Endothelial cell (in vitro differentiated cells): Measurements from ENCODE around the gene CELSR3. TPM values are rescaled to one million over a fixed set of nuclear protein-coding genes. Genes with fewer than 3 reads are reported as not detected.
A peak's percentile ranks its signal among the peaks of the same experiment; 100 is the strongest.

ENCODE experiments used
- DNase-seq: peaks from one replicate; pipeline ENCODE4 v3.0.0; 2021; ENCODE audit warnings: low spot score
- H3K27ac Mint-ChIP-seq: one replicate; pipeline ENCODE4 v1.8.0; 2021; ENCODE audit warnings: mixed read lengths, inconsistent platforms; ENCODE audit not compliant: unreplicated experiment
- H3K27me3 Mint-ChIP-seq: one replicate; pipeline ENCODE4 v1.8.0; 2021; ENCODE audit warnings: mild to moderate bottlenecking, moderate library complexity, mixed read lengths, inconsistent platforms; ENCODE audit not compliant: unreplicated experiment
- H3K36me3 Mint-ChIP-seq: one replicate; pipeline ENCODE4 v1.8.0; 2021; ENCODE audit warnings: mild to moderate bottlenecking, low read depth, mixed read lengths, inconsistent platforms; ENCODE audit not compliant: unreplicated experiment
- H3K4me1 Mint-ChIP-seq: one replicate; pipeline ENCODE4 v1.8.0; 2021; ENCODE audit warnings: mild to moderate bottlenecking, mixed read lengths, inconsistent platforms; ENCODE audit not compliant: unreplicated experiment
- H3K4me3 Mint-ChIP-seq: one replicate; pipeline ENCODE4 v1.8.0; 2021; ENCODE audit warnings: mild to moderate bottlenecking, mixed read lengths, inconsistent platforms; ENCODE audit not compliant: unreplicated experiment
- H3K9me3 Mint-ChIP-seq: one replicate; pipeline ENCODE4 v1.8.0; 2021; ENCODE audit warnings: mixed read lengths, inconsistent platforms; ENCODE audit not compliant: unreplicated experiment
- total RNA-seq: library from RNA; stranded (reverse); fragmentation: NEBNext Ultra II Directional; extraction: Animal tissue kit (Norgen Biotek cat#: 25700); gene quantifications from one replicate; pipeline ENCODE4 v1.2.1, GENCODE V29; 2021; ENCODE audit not compliant: unreplicated experiment
- TF ChIP-seq, protein P1 (sequence below): fragments of 200-600 bp; sonication (generic); IDR thresholded peaks from one replicate; pipeline ENCODE4 v1.5.0; 2021; ENCODE audit warnings: antibody characterized with exemption; ENCODE audit not compliant: unreplicated experiment

CELSR3 gene
- total RNA-seq, 1 donor from 2014 or later: 7.6 TPM

DNA sequence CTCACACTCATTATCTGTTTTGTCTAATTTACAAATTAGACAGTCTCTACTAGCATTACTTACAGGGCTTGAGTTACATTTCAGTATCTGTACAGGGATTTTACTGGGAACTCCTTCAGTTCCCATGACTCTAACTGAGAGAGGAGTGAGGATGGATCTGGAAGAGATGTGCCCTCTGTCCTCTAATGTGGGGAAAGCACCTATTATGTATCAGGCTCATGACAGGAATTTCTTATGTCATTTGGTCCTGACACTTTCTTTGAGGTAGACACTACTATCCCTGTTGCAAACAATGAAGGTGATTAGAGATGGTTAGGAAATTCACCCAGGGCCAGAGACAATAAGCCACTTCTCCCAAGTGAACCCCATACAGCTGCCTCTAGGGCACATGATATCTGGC lies 33.9 kb upstream of the CELSR3 start:
- H3K36me3 Mint-ChIP-seq: peaks cover 31% of the 10 kb centered on the region
- TF ChIP-seq, protein P1, sequence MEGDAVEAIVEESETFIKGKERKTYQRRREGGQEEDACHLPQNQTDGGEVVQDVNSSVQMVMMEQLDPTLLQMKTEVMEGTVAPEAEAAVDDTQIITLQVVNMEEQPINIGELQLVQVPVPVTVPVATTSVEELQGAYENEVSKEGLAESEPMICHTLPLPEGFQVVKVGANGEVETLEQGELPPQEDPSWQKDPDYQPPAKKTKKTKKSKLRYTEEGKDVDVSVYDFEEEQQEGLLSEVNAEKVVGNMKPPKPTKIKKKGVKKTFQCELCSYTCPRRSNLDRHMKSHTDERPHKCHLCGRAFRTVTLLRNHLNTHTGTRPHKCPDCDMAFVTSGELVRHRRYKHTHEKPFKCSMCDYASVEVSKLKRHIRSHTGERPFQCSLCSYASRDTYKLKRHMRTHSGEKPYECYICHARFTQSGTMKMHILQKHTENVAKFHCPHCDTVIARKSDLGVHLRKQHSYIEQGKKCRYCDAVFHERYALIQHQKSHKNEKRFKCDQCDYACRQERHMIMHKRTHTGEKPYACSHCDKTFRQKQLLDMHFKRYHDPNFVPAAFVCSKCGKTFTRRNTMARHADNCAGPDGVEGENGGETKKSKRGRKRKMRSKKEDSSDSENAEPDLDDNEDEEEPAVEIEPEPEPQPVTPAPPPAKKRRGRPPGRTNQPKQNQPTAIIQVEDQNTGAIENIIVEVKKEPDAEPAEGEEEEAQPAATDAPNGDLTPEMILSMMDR: no peak
- H3K4me3 Mint-ChIP-seq: no peak overlapping the region
- H3K27ac Mint-ChIP-seq: peak overlapping the region; percentile 18
- H3K4me1 Mint-ChIP-seq: peaks cover 6% of the 10 kb centered on the region
- no peak for DNase-seq
- H3K9me3 Mint-ChIP-seq: no peaks in the 10 kb centered on the region
- no peaks in the 10 kb centered on the region for H3K27me3 Mint-ChIP-seq

DNA sequence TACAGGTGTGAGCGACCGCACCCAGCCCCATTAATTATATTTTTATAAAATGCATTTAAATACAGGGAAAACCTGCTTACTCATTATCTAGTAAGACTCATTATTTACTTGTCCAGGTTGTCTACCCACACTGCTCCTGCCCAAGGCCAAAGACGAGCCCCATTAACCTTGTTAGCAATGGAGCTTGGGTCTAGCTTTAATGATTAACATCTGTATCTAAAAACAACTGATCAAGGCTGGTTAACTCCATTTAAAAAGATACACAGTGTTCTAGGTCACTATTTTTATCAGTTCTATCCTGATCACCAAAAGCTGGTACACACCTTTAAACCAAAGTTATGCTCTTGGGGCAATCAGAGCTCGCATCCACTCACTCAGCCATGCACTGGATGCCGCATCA lies 33.5 kb upstream of the CELSR3 start:
- TF ChIP-seq, protein P1: no peak
- H3K27ac Mint-ChIP-seq: peak overlapping the region; percentile 18

DNA sequence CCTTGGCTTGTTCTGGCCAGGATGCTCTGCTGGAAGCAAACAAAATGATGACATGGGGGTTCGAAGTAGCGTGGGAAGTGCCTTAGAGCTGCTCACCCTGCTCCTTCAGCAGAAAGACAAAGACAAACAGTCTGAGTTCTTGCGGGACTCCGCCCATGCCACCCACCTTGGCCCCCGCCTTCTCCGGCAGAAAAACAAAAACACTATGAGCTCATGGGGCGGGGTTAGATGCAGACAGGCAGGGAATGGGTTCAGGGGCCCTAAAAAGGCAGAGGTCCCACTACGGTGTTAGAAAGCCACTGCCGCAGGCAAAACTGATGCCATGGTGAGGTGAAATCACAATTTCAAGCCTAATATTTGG lies 32.7 kb upstream of the CELSR3 start:
- Mint-ChIP-seq H3K9me3 (no peaks in the 10 kb centered on the region), H3K4me1 (peaks cover 6% of the 10 kb centered on the region), H3K27ac (peak overlapping the region; percentile 48), H3K27me3 (no peaks in the 10 kb centered on the region), H3K36me3 (peaks cover 38% of the 10 kb centered on the region), H3K4me3 (peak overlapping the region; percentile 53)
- no peak for DNase-seq
- TF ChIP-seq, protein P1: no peak

More for the DNA sequence above, 33.5 kb upstream of the CELSR3 start:
- H3K4me1 Mint-ChIP-seq: peaks cover 6% of the 10 kb centered on the region
- no peaks in the 10 kb centered on the region for H3K9me3 Mint-ChIP-seq
- no peaks in the 10 kb centered on the region for H3K27me3 Mint-ChIP-seq
- no peak for DNase-seq
- no peak overlapping the region for H3K4me3 Mint-ChIP-seq
- H3K36me3 Mint-ChIP-seq: peaks cover 34% of the 10 kb centered on the region

DNA sequence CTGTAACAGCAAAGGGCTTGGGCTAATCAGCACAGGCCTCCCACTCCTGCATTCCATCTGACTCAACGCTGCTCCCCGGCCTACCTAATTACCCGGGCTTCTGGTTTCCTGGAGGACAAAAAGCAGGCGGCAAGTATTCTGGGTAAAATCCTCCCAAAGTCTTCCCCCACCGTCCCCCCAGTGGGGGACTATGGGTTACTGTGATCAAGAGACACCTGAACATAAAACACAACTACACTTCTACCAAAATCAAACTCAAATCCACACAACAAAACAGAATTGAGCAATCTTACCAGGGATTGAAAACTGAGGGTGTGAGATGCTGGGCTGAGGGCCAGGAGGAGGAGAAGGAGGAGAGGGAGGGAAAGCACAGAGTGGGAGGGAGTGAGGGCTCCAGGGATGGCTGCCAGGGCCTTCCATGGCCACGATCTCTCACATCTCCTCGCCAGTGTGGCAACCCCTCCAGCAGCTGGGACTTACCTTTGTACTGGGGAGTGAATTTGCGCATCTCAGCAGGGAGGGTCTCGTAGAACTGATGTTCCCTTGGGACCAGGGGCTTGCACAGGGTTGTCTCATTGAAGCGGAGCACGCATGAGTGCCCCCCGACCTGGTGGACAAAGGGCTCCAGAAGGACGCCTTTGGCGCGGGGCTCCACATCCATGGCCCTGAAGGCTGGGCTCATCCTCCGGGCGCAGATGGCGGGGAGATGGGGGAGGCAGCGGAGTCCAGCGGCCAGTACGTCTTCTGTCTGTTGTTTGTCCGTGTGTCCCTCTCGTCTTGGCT lies 32.1 kb upstream of the CELSR3 start:
- Mint-ChIP-seq H3K4me3 (no peak overlapping the region), H3K4me1 (peaks cover 3% of the 10 kb centered on the region), H3K9me3 (no peaks in the 10 kb centered on the region), H3K36me3 (peaks cover 42% of the 10 kb centered on the region), H3K27ac (no peak overlapping the region), H3K27me3 (peaks cover 1% of the 10 kb centered on the region)
- TF ChIP-seq, protein P1: no peak
- no peak for DNase-seq

DNA sequence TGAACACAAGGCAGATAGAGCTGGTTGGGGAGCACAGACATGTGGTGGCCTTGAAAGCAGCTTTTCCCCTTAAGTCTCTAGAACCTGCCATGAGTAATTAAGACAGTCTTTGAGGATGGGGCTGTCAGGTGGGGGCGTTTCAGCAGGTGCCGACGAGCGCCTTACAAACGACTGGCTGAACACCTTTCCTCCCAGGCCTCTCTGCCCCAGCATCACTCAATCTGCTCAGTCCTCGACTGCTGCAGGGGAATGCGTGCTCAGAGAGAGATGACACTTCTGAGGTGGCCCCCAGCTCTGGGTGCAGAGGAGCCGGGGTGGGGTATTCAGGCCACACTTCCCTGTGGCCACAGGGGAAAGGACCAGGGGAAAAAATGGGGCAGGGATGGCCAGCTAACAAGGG lies 31.1 kb upstream of the CELSR3 start:
- H3K27ac Mint-ChIP-seq: no peak overlapping the region
- peaks cover 1% of the 10 kb centered on the region for H3K27me3 Mint-ChIP-seq
- TF ChIP-seq, protein P1: no peak
- no peak overlapping the region for H3K4me3 Mint-ChIP-seq
- peaks cover 38% of the 10 kb centered on the region for H3K36me3 Mint-ChIP-seq
- no peaks in the 10 kb centered on the region for H3K9me3 Mint-ChIP-seq
- no peak for DNase-seq
- H3K4me1 Mint-ChIP-seq: no peaks in the 10 kb centered on the region
